Stromal cell of bone marrow (primary cell): Measurements from ENCODE around the gene CYP4A11.
"Not testable (repeated sequence)": the region's sequence is repeated elsewhere in the genome, so short reads cannot be mapped to it uniquely, and the experiment has no call there.

ENCODE experiments used
- DNase-seq: peaks from one replicate; pipeline ENCODE4 v3.0.0-alpha.2; 2012; ENCODE audit warnings: low read depth

Gene CYP4A11

GRCh38 chr1:46941135-46941694 lies at the start of gene CYP4A11:
Gene CYP4A11 (minus strand): TSS chr1:46941476. CDS start chr1:46941433, 43 bp downstream.
- no peak for DNase-seq

- not testable (repeated sequence) for DNase-seq
Measured at GRCh38 chr1:46990541-46990940, 49.3 kb upstream of the CYP4A11 start.

- no peak for DNase-seq
Measured at GRCh38 chr1:46983830-46984586, 42.7 kb upstream of the CYP4A11 start.

- no peak for DNase-seq
Measured at GRCh38 chr1:46983166-46983829, 42.0 kb upstream of the CYP4A11 start.

- no peak for DNase-seq
Measured at GRCh38 chr1:46969014-46969619, 27.8 kb upstream of the CYP4A11 start.

GRCh38 chr1:46962272-46962671 lies 21.0 kb upstream of the CYP4A11 start:
- DNase-seq = not testable (repeated sequence)

- DNase-seq = no peak
Measured at GRCh38 chr1:46961066-46961758, 19.9 kb upstream of the CYP4A11 start.

- DNase-seq = no peak
Measured at GRCh38 chr1:46960250-46960649, 19.0 kb upstream of the CYP4A11 start.

- not testable (repeated sequence) for DNase-seq
Measured at GRCh38 chr1:46955116-46955515, 13.8 kb upstream of the CYP4A11 start.

GRCh38 chr1:46953847-46954246 lies 12.6 kb upstream of the CYP4A11 start:
- DNase-seq = not testable (repeated sequence)

- DNase-seq = not testable (repeated sequence)
Measured at GRCh38 chr1:46949417-46949666, 8.1 kb upstream of the CYP4A11 start.

GRCh38 chr1:46948629-46949416 lies 7.5 kb upstream of the CYP4A11 start:
- DNase-seq = no peak

GRCh38 chr1:46947706-46948105 lies 6.4 kb upstream of the CYP4A11 start:
- not testable (repeated sequence) for DNase-seq

GRCh38 chr1:46942086-46942485 lies 810 bp upstream of the CYP4A11 start:
- no peak for DNase-seq

GRCh38 chr1:46940307-46940706 lies 969 bp downstream of the CYP4A11 start:
- no peak for DNase-seq

GRCh38 chr1:46937270-46937669 lies 4.0 kb downstream of the CYP4A11 start:
- no peak for DNase-seq

GRCh38 chr1:46936788-46937187 lies 4.5 kb downstream of the CYP4A11 start:
- no peak for DNase-seq

- not testable (repeated sequence) for DNase-seq
Measured at GRCh38 chr1:46934852-46935251, 6.4 kb downstream of the CYP4A11 start.

- DNase-seq = not testable (repeated sequence)
Measured at GRCh38 chr1:46932020-46932419, 9.3 kb downstream of the CYP4A11 start.

- DNase-seq = no peak
Measured at GRCh38 chr1:46931151-46931550, 10.1 kb downstream of the CYP4A11 start.

GRCh38 chr1:46927249-46927835 lies 13.9 kb downstream of the CYP4A11 start:
- no peak for DNase-seq
